ENCODE data around the gene KIRREL3.

KIRREL3 gene

DNA sequence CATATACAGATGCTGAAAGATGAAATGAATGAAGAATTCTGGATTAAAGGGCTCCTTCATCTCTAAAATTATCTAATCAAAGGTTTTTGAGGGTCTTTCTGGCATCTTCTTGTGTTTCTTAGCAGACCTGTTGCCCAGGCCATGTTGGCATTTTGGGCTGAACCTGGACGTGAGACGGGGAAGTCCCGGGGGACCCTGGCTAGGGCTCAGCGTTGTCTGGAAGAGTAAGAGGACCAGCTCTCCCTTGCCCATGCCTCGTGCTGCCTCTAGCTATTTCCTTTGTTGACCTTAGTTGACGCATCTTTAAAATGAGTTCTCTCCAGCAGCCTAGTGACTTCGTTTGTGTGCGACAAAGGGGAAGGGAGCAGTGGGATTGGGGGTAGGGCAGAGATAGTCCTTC is 492.9 kb downstream of the KIRREL3 start:
- DNase-seq (ENCODE audit: low read depth): no peak

DNA sequence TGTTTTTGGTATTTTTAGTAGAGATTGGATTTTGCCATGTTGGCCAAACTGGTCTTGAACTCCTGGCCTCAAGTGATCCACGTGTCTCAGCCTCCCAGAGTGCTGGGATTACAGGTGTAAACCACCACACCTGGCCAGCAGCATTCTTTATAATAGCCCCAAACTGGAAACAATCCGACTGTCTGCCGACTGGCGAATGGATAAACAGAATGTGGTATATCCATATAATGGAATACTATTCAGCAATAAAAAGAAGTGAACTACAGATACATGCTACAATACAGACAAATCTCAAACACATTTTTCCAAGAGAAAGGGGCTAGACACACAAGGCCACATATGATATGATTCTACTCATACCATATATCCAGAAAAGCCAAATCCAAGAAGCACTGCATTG is 493.8 kb downstream of the KIRREL3 start:
- DNase-seq (ENCODE audit: low read depth): no peak

DNA sequence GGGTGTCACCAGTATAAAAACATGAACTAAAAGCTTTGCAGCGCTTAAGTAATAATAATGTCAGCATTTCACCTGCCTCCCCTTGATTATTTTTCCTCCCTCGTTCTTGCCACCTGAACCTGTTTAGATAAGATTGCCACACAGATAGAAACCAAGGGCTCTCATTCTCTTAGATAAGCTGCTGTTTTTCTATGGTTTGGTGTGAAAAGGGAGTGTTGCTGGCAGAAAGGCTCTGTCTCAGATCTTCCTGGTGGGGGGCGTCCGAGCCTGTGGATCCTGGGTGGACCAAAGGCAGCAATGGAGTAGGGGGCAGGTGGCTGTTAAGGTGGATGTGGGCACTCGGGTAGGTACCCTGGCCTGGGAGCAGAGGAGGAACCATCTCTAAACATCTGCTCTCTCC is 497.6 kb downstream of the KIRREL3 start:
- no peak for DNase-seq (ENCODE audit: low read depth)

DNA sequence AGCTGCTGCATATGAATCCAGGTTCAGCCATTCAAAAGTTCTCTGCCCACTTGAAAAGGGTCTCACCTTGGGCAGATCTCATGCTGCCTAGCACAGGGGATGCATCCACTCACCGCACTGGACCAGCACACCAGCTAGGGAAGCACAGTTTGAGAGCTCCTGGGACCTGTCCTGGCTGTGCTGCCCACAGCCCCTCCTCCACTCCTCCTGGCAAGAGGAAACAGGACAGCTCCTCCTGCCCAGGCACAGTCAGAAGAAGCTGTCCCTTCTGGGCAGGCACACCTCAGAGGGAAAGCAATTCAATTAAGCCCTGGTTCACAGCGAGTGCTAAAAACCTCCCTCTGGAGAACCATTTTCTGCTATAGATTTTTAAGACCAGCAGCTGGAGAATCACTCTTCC is 498.4 kb downstream of the KIRREL3 start:
- no peak for DNase-seq (ENCODE audit: low read depth)

DNA sequence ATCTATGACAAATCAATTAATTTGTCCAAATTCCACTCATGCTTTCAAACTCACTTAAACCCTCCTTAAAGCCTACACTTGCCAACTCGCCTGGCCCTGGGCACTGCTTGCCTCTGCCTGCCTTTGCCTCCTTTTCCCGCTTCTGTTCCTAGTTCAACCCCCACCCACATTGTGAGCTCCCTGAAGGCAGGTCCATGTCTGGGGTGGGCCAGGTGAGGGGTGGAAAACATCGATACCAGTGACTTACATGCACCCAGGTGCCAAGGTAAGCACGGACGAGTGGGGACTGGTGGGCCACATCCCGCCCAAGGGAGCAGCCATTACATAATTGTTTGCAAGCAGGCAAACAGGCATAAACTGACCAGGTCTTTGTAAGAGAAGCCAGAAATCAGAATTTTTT is 498.9 kb downstream of the KIRREL3 start:
- no peak for DNase-seq (ENCODE audit: low read depth)

DNA sequence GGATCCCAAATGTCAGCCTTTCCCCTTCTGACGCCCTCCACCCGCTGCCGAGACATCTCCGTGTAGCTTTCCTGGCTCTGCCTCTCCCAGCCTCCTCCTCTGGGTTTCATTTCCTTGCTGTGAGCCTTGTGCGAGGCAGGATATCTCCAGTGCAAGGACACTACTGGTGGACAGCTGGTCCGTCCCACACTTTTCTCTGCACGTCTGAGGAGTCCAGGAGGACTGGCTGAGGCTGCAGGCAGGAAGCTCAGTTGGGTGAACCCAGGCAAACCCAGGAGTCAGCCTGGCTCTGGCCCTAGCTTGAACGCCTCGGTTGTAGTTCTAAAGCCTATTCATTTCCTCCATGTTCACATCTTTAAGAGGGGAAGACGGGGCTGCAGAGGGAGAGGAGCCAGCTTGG is 499.6 kb downstream of the KIRREL3 start:
- no peak for DNase-seq (ENCODE audit: low read depth)

DNA sequence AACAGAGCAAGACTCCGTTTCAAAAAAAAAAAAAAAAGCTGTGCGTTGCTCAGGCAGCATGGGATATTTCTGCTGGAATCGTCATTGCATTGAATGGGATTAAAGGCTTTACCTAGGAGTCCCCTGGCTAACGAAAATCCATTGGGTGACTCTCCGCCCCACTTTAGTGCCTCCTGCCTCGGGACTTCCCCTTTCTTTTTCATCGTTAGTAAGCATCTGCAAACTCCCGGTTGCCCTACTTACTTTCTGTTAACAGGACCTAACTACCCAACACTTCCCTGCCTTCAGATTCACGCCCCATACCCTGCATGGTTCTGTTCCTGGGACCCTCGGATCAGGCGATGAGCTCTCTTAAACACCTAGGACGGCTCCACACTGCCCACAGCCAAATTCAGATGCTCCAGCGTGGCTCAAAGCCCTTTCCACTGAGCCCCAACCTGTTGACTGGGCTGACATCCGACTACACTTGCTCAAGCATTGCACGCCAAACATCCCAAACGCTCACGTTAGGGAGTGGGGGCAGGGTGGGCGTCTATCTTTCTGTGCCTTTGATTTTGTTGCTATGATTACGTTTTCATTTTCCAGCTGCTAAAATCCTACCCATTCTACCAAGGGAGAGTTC is 501.3 kb downstream of the KIRREL3 start:
- DNase-seq (ENCODE audit: low read depth): no peak

DNA sequence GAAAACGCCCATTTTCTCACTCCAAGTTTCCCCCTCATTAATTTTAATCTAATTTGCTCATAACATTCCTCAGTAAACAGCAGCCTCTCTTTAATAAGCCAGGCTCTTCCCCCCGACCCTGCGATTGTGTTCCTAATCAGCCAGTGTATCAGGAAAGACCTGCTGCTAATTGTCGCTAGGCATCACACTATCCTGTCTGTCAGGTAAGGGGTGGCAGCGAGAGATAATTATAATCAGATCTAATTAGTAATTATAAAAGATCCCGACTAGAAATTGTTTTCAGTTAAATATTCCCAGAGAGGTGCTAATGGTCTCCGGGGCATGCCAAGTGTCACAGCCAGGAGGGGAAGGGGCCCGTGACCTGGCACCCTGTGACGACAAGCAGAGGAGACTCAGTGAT is 502.3 kb downstream of the KIRREL3 start:
- DNase-seq (ENCODE audit: low read depth): no peak

DNA sequence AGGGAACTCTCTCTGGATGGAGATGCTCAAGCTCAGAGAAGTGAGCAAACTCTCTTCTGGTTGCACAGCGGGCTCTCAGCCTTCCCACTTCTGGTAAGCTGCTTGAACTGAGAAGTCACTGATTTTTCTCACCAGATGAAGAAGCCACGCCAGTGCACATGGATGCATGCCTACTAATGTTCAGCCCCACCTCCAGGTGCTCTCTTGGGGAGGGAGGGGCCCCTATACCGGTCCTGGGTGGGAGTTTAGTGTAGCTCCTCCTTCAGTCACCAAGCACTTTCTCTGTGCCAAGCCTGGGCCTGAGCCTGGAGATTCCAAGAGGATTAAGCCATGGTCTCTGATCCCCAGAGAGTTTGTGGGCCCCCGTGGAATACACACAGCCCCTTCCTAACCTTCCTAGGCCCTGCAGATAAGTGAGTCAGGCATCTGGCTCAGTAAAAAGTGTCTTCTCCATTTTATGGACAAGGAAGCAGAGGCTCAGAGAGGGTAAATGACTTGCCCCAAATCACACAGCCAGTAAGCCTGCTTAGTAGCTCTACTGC is 502.9 kb downstream of the KIRREL3 start:
- DNase-seq (ENCODE audit: low read depth): no peak

DNA sequence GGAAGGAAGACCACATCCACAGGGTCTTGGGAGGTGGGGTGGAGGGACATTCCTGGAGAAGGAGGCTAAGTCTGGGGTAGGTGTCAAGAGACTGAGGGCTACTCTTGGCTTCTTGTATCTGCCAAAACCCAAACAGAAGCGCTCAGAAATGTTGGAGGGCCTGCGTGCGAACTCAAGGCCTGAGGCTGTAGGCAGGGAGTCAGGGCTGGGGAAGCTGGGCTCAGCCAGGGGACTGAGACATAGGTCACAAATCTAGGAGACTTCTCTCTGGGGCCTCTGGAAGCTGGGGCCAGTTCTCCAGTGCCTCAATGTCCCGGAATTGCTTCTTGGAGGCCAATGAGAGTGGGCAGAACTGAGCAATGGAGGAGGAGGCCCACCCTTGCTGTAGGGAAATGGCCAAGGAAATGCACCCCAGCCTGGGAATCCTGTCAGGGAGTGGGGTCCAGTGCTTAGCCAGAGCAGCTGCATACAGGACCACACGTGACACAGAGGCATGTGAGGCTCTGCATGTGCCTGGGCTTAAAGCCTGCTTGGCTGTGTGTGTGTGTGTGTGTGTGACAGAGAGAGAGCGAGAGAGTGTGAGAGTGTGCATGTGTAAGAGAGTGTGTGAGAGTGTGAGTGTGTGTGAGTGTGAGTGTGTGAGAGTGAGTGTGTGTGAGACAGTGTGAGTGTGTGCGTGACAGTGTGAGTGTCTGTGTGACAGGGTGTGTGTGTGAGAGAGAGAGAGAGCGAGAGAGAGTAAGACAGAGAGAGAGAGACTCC is 503.8 kb downstream of the KIRREL3 start:
- no peak for DNase-seq (ENCODE audit: low read depth)

DNA sequence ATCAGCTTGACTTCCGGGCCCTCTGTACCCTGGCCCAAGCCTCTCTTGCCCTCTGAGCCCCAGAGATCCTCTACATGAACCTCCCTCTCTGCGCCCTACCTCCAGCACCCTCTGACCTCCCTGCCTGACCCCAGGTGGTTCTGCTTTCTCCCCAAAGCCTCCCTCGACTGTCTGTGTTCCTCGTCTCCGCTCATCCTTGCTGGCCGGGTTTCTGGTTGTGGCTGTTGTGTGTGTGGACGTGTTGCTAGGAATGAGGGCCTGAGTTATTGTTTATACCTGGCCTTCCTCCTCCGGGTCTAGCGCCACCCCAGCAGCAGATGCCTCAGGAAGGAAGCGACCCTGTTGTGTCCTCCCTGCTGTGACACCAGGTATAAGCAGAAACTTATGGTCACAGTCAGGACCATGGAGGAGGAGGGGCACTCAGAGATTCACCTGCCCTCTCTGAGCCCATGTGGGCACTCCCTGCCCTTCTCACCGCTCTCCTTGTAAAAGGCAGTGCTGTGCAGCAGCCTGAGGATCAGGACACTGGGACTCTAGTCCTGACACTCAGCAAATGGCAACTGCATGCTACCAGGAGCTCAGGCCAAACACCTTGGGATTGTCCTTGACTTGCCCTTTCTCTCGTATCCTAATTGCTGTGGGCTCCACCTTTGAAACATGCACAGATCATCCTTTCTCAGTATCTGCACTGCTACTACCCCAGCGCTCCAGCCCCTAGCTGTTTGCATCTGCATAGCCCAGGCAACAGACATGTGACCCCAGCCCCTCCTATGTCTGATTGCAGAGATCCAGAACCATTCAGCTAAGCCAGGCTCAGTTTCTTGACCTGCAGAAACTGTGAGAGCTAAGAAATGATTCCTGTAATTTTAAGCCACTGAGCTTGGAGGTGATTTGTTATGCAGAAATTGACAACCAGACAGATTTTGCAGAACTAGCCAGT is 505.0 kb downstream of the KIRREL3 start:
- no peak for DNase-seq (ENCODE audit: low read depth)

DNA sequence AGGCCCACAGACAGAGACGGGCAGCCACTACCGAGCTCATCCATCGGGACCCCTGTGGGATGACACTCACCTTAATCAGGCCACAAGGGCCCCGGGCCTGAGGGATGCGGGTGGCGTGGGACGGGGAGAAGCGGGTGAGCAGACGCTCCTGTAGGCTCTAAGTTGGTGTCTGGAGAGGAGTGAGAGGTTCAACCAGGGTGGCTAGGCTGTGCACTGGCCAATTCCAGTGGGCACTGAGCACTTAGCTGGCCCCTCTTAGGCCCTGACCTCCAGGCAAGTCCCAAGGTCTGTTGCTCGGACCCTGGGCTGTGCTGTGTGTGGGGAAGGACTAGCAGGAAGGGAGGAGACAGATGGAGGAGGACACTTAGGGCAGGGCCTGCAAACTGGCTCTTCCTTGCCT is 505.7 kb downstream of the KIRREL3 start:
- DNase-seq (ENCODE audit: low read depth): no peak

DNA sequence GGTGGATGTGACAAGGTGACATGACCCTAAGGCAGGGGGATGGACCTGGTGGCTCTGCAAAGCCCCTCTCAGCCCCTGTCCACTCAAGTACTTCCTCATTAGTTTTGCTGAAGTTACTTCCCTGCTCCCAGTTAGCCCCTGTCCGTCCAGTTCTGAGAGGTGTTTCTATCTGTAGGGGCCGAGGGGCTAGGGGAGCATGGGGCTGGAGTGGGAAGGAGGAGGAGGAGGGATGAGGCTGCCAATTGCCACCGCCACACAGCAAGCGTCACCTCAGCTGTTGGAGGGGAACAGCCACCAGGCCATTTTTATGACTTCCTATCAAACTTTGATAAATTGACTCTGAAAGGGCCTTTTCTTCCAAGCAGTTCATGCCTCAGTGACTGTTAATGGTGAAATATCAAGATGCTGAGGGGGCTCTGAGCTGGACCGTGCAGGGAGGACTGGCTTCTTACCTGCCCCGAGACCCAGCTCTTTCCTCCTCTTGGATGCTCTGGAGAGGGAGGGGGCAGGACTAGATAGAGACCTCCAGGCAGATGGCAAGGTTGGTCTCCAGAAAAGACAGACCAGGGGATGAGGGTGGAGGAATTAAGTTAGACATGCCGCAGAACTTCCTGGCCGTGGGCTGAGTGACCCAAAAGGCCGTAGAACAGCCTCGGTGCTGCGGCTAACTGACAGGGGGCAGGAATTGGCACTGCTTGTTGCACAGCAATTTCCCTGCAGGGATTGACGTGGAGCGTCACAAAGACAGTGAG is 508.1 kb downstream of the KIRREL3 start:
- DNase-seq (ENCODE audit: low read depth): no peak

DNA sequence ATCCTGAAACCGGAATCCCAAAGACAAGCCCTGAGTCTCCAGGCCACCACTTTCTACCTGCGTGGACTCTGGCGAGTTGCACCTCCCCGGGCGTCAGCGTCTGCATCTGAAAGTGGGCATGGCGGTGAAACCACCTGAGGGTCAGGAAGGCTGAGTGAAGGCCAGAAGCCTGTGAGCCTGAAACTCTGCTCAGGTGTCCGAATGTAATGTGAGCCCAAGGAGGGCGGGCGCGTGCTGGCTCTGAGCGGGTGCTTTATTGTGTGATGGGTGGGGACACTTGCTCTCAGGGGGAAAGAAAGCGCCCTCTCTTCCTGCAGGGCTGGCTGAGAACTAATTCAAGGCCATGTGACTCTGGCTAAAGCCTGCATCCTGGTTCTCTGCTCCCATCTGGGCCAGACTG is 509.5 kb downstream of the KIRREL3 start:
- DNase-seq (ENCODE audit: low read depth): no peak

DNA sequence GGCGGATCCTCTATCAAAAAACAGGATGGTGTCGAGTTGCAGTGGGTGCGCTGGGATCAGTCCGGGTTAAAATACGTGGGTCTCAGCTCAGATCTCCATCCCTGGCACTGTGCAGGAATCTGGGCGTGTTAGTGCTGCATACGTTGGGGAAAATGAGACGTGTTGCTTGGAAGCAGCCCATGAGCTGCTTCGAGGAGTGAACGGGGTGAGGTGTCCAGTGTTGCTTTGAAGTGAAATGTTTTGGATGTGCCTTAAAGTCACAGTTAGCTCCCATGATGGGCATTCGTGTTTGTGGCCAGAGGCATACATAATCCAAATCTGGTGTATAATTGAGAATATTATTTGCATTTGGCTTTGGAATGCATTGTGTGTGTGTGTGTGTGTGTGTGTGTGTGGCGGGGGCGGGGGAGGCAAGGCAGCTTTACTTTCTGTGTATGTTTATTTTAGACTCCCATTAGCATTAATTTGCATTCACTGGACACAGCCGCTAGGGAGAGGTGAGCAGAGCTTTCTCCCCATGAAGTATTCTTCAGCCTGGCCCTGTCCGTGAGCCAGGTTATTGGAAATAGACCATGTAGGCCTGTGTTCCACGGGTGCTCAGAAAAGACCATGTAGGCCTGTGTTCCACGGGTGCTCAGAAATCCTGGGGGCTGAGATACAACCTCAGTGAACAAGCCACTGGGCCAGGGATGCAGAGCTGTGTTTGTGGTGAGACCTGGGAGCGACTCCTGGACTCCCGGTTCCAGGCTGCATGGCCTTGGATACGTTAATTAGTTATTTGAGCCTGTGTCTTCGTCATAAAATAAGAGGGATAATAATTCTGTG is 510.5 kb downstream of the KIRREL3 start:
- no peak for DNase-seq (ENCODE audit: low read depth)

DNA sequence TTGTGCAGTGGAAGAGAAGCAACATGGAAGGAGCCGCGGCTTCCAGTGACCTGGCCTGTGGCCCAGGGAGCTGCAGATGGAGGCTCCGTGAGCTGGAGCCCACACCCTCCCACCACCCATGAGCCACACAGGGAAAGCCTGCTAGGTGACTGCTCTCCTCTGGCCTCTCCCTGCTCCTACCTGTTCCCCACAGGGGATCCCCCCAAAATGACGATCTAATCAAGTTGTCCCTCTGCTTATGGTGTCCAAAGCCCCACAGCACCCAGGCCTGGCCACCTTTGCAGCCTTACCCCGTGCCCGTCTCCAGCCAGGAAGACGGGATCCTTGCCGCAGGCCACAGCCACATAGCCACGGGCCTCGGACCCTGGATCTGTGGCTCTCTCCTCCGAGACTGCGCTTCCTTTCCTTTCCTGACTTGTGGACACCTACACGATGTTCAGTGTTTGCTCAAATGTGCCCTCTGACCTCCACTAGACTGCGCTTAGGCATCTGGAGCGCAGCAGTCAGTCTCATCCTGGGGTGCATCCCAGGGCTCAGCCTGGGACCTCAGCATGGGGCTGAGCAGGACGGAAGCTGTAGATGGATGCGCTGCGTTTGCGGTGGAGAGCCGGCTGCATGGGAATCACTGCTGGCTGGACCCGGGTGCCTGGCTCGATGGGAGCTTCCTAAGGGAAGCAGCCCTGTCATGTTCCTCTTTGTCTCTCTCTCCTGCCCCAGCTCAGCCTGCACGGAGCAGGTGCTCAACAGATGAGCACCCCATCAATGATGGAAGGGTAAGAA is 511.8 kb downstream of the KIRREL3 start:
- no peak for DNase-seq (ENCODE audit: low read depth)

DNA sequence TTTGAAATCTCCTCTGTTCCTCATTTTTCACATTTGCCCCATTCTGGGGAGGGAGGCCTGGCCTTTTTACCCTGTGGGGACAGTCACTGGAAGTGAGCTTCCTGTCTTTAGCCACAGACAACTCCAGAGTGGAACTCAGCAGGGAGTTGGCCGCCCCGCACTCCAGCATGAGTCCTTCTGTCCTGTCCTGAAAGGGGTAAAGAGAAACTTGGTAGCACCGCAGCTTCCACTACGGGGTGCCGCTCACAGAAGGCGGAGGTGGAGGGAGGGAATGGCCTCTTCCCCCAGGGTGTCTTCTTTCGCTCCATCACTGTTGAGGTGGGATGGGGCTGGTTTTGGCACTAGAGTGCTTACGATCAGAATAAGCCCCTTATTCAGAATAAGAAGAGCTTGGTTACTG is 512.9 kb downstream of the KIRREL3 start:
- DNase-seq (ENCODE audit: low read depth): no peak

DNA sequence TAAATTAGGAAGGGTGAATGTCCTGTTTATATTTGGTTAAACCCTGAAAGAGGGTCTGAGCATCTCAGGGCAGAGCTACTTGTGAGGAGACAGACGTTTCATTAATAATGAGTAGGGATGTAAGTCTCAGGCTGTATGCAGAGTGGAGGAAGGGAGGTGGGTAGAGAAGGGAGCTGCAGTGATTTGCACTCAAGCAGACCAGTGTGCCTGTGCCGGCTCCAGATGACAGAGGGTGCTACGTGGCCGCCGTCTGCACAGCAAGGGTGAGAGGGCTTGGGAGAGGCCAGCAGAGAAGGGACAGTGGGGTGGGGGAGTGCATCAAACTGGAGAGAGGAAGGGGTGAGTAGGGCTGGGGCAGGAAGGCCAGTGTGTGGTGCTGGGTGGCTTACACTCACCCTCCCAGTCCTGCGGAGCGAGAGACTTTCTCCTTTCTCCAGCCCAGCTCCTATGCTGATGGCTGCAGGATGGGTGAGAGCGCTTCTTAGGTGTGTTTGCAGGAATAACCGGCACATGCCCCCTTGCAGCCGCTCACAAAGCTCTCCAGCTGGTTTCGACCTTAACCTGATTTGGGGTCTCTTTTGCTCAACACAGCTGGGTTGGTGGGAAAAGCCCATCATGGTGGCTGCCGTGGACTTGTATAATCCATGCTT is 514.5 kb downstream of the KIRREL3 start:
- no peak for DNase-seq (ENCODE audit: low read depth)

DNA sequence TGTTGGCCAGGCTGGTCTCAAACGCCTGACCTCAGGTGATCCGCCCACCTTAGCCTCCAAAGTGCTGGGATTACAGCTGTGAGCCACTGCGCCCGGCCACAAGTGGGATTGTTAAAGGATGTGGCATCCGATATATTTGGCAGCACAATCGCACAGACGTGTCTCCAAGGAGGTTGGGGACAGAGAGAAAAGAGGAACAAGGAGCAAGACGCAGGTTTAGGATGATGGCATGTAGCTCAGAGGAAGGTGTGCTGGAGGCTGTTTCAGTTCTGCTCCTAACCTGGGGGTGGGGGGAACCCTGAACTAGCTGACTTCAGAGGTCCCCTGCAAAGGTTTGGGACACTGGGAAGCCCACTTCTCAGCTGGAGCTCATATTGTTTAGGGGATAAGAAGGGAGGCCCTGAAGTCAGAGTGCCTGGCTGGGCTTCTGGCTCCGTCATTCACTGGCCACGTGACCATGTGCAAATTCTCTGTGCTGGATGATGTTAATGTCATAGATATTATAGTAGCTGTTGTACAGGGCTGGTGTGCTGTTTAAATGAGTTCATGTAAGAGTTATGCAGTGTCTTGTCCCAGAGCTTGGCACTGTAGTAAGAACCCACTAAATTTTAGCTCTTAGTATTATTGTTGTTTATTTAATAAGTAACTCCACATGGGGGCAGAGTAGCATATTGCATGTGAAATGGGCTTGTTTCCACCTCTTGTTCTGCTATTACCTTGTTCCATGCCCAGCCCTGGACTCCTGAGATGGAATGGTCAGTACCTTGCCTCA is 515.4 kb downstream of the KIRREL3 start:
- no peak for DNase-seq (ENCODE audit: low read depth)

Measured in activated T-cell treated with anti-CD3 and anti-CD28 coated beads for 24 hours (primary cell).